GM12874 (cell line): ENCODE data around the gene ANO4.

Experiments
- CTCF ChIP-seq: IDR thresholded peaks from 2 replicates; pipeline ENCODE4 v1.5.1; 2011; ENCODE audit warnings: low read depth, mild to moderate bottlenecking, control low read depth, low read length, moderate library complexity; ENCODE audit not compliant: insufficient read depth

The ANO4 gene

GRCh38 chr12:100955139-100955538 lies 160.6 kb downstream of the ANO4 start:
- TF ChIP-seq CTCF = no peak

- no peak for TF ChIP-seq CTCF
These were observed 161.8 kb downstream of the ANO4 start for GRCh38 chr12:100956311-100956852.

- no peak for TF ChIP-seq CTCF
These were observed 164.9 kb downstream of the ANO4 start for GRCh38 chr12:100959481-100959880.

- no peak for TF ChIP-seq CTCF
These were observed 167.6 kb downstream of the ANO4 start for GRCh38 chr12:100962086-100962712.

- no peak for TF ChIP-seq CTCF
These were observed 168.8 kb downstream of the ANO4 start for GRCh38 chr12:100963381-100963780.

GRCh38 chr12:100964028-100964427 lies 169.5 kb downstream of the ANO4 start:
- TF ChIP-seq CTCF = no peak

GRCh38 chr12:100967189-100967588 lies 172.6 kb downstream of the ANO4 start:
- TF ChIP-seq CTCF = no peak
